DND-41 (cell line): Measurements from ENCODE around the gene CRBN.

Experiments used
- ATAC-seq: fragments of 200-7000 bp; cut with Tn5 transposase; 3 replicates; pipeline ENCODE4 v1.9.1; 2021; ENCODE audit warnings: low read depth; ENCODE audit not compliant: insufficient read depth
- DNase-seq: peaks from one replicate; pipeline ENCODE4 v3.0.0-alpha.2; 2020
- H2AFZ ChIP-seq: 2 replicates; pipeline ENCODE4 v1.6.0; 2012; ENCODE audit warnings: low read depth, low read length
- H3K27ac ChIP-seq: 2 replicates; pipeline ENCODE4 v1.5.1; 2012; ENCODE audit warnings: low read length, inconsistent platforms
- H3K27me3 ChIP-seq: fragments of 200-600 bp; sonication (generic); 2 replicates; pipeline ENCODE4 v1.6.0; 2012; ENCODE audit warnings: low read length, mild to moderate bottlenecking, inconsistent platforms; ENCODE audit not compliant: insufficient read depth, poor library complexity
- H3K36me3 ChIP-seq: 2 replicates; pipeline ENCODE4 v1.5.1; 2012; ENCODE audit warnings: low read length, inconsistent platforms; ENCODE audit not compliant: insufficient read depth
- H3K4me1 ChIP-seq: 2 replicates; pipeline ENCODE4 v1.5.1; 2012; ENCODE audit warnings: mild to moderate bottlenecking, low read length; ENCODE audit not compliant: insufficient read depth
- H3K4me2 ChIP-seq: 2 replicates; pipeline ENCODE4 v1.6.0; 2012; ENCODE audit warnings: mild to moderate bottlenecking, moderate library complexity, low read length, inconsistent platforms; ENCODE audit not compliant: insufficient read depth
- H3K4me3 ChIP-seq, 2 experiments: fragments of 200-600 bp in 1 of 2; shearing (Covaris generic) in 1 of 2; 2 replicates each; pipeline ENCODE4 v1.5.1; 2012 to 2016; ENCODE audit warnings: inconsistent platforms in 2 of 2, low read length in 2 of 2, mild to moderate bottlenecking in 2 of 2, low read depth in 1 of 2, moderate library complexity in 1 of 2
- H3K79me2 ChIP-seq: 2 replicates; pipeline ENCODE4 v1.6.0; 2012; ENCODE audit warnings: low read length, inconsistent platforms; ENCODE audit not compliant: insufficient read depth
- H3K9ac ChIP-seq: 2 replicates; pipeline ENCODE4 v1.6.0; 2012; ENCODE audit warnings: low read depth, mild to moderate bottlenecking, inconsistent platforms, low read length, moderate library complexity
- H3K9me3 ChIP-seq: 2 replicates; pipeline ENCODE4 v1.5.1; 2012; ENCODE audit warnings: low read length, moderate library complexity, mild to moderate bottlenecking, inconsistent platforms; ENCODE audit not compliant: insufficient read depth, severe bottlenecking
- H4K20me1 ChIP-seq: 2 replicates; pipeline ENCODE4 v1.6.0; 2012; ENCODE audit warnings: low read length; ENCODE audit not compliant: insufficient read depth
- CTCF ChIP-seq: IDR thresholded peaks from 2 replicates; pipeline ENCODE4 v1.5.1; 2012; ENCODE audit warnings: borderline replicate concordance, low read length, moderate library complexity, mild to moderate bottlenecking; ENCODE audit not compliant: poor library complexity, severe bottlenecking; ENCODE audit errors: extremely low read depth
- EZH2 ChIP-seq: IDR thresholded peaks from 3 replicates; pipeline ENCODE4 v1.6.1; 2012; ENCODE audit warnings: borderline replicate concordance, low read depth, mild to moderate bottlenecking, moderate library complexity, low read length, inconsistent platforms; ENCODE audit not compliant: severe bottlenecking

The CRBN gene

GRCh38 chr3:3172627-3173026 is 6.9 kb downstream of the CRBN start:
- Histone ChIP-seq H3K27ac (peak overlapping the region; percentile 78), H3K79me2 (peaks cover 45% of the 10 kb centered on the region)

GRCh38 chr3:3170998-3171397 is 8.5 kb downstream of the CRBN start:
- ATAC-seq (0 out of 3 replicates have a peak, but pooled peaks have one; percentile 32), DNase-seq (no peak)
- H3K36me3 ChIP-seq: peaks cover 79% of the 10 kb centered on the region

More at GRCh38 chr3:3172627-3173026, 6.9 kb downstream of the CRBN start:
- H3K4me2 ChIP-seq: peak overlapping the region; percentile 79
- peak; percentile 74 for ATAC-seq
- H3K36me3 ChIP-seq: peaks cover 62% of the 10 kb centered on the region
- no peaks in the 10 kb centered on the region for H3K27me3 ChIP-seq
- H2AFZ ChIP-seq: peak overlapping the region; percentile 54
- H3K4me1 ChIP-seq: peaks cover 59% of the 10 kb centered on the region
- H3K4me3 ChIP-seq: peak overlapping the region; percentile 30 to 55; a peak in 2 of 4 replicates
- H4K20me1 ChIP-seq: no peaks in the 10 kb centered on the region; the same call in 1 of the 2 replicates
- peak overlapping the region; percentile 57 for H3K9ac ChIP-seq
- H3K9me3 ChIP-seq: no peaks in the 10 kb centered on the region
- DNase-seq: no peak
- TF ChIP-seq CTCF: no peak
- TF ChIP-seq EZH2: no peak

GRCh38 chr3:3165650-3166049 is 13.8 kb downstream of the CRBN start:
- TF ChIP-seq EZH2 (no peak), CTCF (no peak)
- peaks cover 2% of the 10 kb centered on the region for H3K9me3 ChIP-seq
- H3K27ac ChIP-seq: no peak overlapping the region
- H3K4me2 ChIP-seq: no peak overlapping the region
- H3K36me3 ChIP-seq: peaks cover 92% of the 10 kb centered on the region
- no peaks in the 10 kb centered on the region for H3K27me3 ChIP-seq
- no peak overlapping the region for H3K9ac ChIP-seq
- H4K20me1 ChIP-seq: no peaks in the 10 kb centered on the region
- no peak overlapping the region for H2AFZ ChIP-seq
- H3K4me1 ChIP-seq: no peaks in the 10 kb centered on the region
- peaks cover 2% of the 10 kb centered on the region for H3K79me2 ChIP-seq
- DNase-seq (no peak), ATAC-seq (no peak)
- no peak overlapping the region for H3K4me3 ChIP-seq

More at GRCh38 chr3:3170998-3171397, 8.5 kb downstream of the CRBN start:
- Histone ChIP-seq H3K9me3 (no peaks in the 10 kb centered on the region), H2AFZ (no peak overlapping the region), H3K9ac (no peak overlapping the region), H3K27me3 (no peaks in the 10 kb centered on the region), H3K79me2 (peaks cover 29% of the 10 kb centered on the region), H3K4me3 (no peak overlapping the region), H3K27ac (no peak overlapping the region), H3K4me2 (no peak overlapping the region), H3K4me1 (peaks cover 44% of the 10 kb centered on the region), H4K20me1 (no peaks in the 10 kb centered on the region)
- TF ChIP-seq EZH2 (no peak), CTCF (peak; percentile 58)
